H1 (cell line): ENCODE results near the gene PLCL2. TPM values are rescaled to one million over a fixed set of nuclear protein-coding genes. Genes with fewer than 3 reads are reported as not detected.

Source experiments
- polyA plus RNA-seq, 7 experiments: library from polyadenylated mRNA; depleted of rRNA in 3 of 7; stranded (reverse) in 5 of 7; unstranded in 2 of 7; fragments of >200 nt in 5 of 7; fragments of 200-250 nt in 2 of 7; gene quantifications; 1 replicate in 5 of 7; 2 replicates in 1 of 7; 4 replicates in 1 of 7; pipeline versions ENCODE4 v1.2.1 to v1.2.3, GENCODE V29; 2011 to 2013; ENCODE audit warnings: missing spikeins in 2 of 7, mixed read lengths in 2 of 7
- total RNA-seq: library from RNA; stranded (reverse); fragmentation: NEBNext Ultra II Directional; extraction: Animal tissue kit (Norgen Biotek cat#: 25700); gene quantifications from 2 replicates; pipeline ENCODE4 v1.2.1, GENCODE V29; 2021
- TF ChIP-seq, protein P1 (sequence below): IDR thresholded peaks from 2 replicates; pipeline ENCODE4 v1.6.1; 2012; ENCODE audit warnings: inconsistent platforms

PLCL2 gene
- total and polyA plus RNA-seq, 2 of the 8 experiments (the other 6 are each of a cell fraction or from before 2014, with no cell fraction given), result 3.5 to 6.8 TPM

DNA sequence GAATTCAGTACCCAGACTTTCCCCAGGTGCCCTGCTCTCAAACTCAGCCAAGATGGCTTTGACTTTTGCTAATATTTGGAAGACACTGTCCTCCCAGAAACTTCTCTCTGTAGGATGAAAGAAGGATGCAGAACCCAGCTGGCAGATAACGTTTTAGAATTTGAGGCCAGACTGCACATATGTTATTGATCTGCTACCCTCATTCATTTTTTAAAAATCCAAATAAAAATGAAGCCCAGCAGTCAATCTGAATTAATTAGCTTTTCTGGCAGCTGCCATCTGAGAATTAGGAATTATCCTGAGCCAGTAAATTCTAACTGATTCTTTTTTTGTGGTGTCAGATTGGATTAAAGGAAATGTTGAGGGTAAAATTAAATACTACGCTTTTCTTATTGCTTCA, 236.6 kb downstream of the PLCL2 start (continued):
- TF ChIP-seq, protein P1, sequence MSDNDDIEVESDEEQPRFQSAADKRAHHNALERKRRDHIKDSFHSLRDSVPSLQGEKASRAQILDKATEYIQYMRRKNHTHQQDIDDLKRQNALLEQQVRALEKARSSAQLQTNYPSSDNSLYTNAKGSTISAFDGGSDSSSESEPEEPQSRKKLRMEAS, result no peak
- TF ChIP-seq, all 59 proteins: peak for 0
